SK-N-SH treated with all-trans-retinoic acid at 6 μM for 48 hours (cell line): Measurements from ENCODE around the gene MYLIP.

ENCODE experiments used
- ATAC-seq: fragments of 200-7000 bp; cut with Tn5 transposase; 3 replicates; pipeline ENCODE4 v1.9.1; 2020; ENCODE audit warnings: mild to moderate bottlenecking, moderate library complexity
- CSDC2 ChIP-seq: fragments of 250-450 bp; sonication (Bioruptor Pico); IDR thresholded peaks from 2 replicates; pipeline ENCODE4 v1.5.0; 2020; ENCODE audit warnings: mild to moderate bottlenecking, moderate library complexity
- ISL1 ChIP-seq: fragments of 250-450 bp; sonication (Bioruptor Pico); IDR thresholded peaks from 2 replicates; pipeline ENCODE4 v2.1.2; 2022; ENCODE audit warnings: mild to moderate bottlenecking, moderate library complexity
- RARB ChIP-seq: fragments of 250-450 bp; sonication (Bioruptor Pico); IDR thresholded peaks from 2 replicates; pipeline ENCODE4 v1.8.0; 2021; ENCODE audit warnings: mild to moderate bottlenecking, moderate library complexity
- TCF4 ChIP-seq: fragments of 250-450 bp; sonication (Bioruptor Pico); IDR thresholded peaks from 2 replicates; pipeline ENCODE4 v1.8.0; 2021; ENCODE audit warnings: mild to moderate bottlenecking, moderate library complexity, borderline replicate concordance
- TSHZ2 ChIP-seq: fragments of 250-450 bp; sonication (Bioruptor Pico); IDR thresholded peaks from 2 replicates; pipeline ENCODE4 v1.5.0; 2020; ENCODE audit warnings: mild to moderate bottlenecking, moderate library complexity
- ZFP30 ChIP-seq: fragments of 450-650 bp; formaldehyde crosslinking; IDR thresholded peaks from 2 replicates; pipeline ENCODE4 v1.5.0; 2022; ENCODE audit warnings: mild to moderate bottlenecking, moderate library complexity
- ZNF565 ChIP-seq: fragments of 450-650 bp; formaldehyde crosslinking; conservative IDR thresholded peaks from 2 replicates; pipeline ENCODE4 v1.5.0; 2020; ENCODE audit warnings: low read depth, mild to moderate bottlenecking, moderate library complexity
- ZNF70 ChIP-seq: fragments of 450-650 bp; formaldehyde crosslinking; IDR thresholded peaks from 2 replicates; pipeline ENCODE4 v1.5.0; 2020; ENCODE audit warnings: mild to moderate bottlenecking, moderate library complexity
- ZNF8 ChIP-seq: fragments of 450-650 bp; formaldehyde crosslinking; IDR thresholded peaks from 2 replicates; pipeline ENCODE4 v1.5.0; 2020; ENCODE audit warnings: mild to moderate bottlenecking, moderate library complexity

Gene MYLIP

DNA sequence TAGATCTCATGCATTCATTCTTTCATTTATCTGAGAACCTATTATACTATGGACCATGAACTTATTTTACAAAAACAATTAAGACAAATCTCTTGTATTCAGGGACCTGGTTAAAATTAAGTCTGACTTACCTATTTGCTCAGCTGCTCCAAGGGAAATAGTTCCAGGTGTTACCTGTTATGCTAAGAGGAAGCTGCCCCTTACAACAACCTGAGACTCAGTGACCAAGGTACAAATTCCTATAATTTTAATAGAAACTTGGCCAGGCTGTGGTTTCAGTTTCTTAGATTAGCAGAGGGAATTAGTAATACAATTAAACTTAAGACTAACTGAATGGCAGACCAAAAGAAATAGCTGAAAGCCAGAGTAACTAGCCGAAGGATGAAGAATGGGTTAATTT, 61.3 kb downstream of the MYLIP start:
- TF ChIP-seq ZNF565 (CRISPR knock-in tag) (no peak), TSHZ2 (CRISPR knock-in tag) (no peak), RARB (no peak), ZNF70 (CRISPR knock-in tag) (no peak), TCF4 (no peak), ISL1 (no peak)
- ATAC-seq: no peak

- ATAC-seq: no peak
- TF ChIP-seq ZFP30 (CRISPR knock-in tag): no peak
- TF ChIP-seq, all 23 proteins: peak for 0
Observed at GRCh38 chr6:16196260-16196983, 67.5 kb downstream of the MYLIP start.

- no peak for ATAC-seq
- no peak for TF ChIP-seq CSDC2 (CRISPR knock-in tag)
- TF ChIP-seq TCF4: no peak
- no peak for TF ChIP-seq ZNF565 (CRISPR knock-in tag)
- TF ChIP-seq ZNF70 (CRISPR knock-in tag): no peak
- no peak for TF ChIP-seq ZNF8
Observed at GRCh38 chr6:16196984-16197546, 68.2 kb downstream of the MYLIP start.
